Psoas muscle (tissue), 8 donors: ENCODE results near the gene MBNL3. TPM values are rescaled to one million over a fixed set of nuclear protein-coding genes. Genes with fewer than 3 reads are reported as not detected.

Source experiments
- ATAC-seq, 4 donors: fragments of 200-7000 bp; cut with Tn5 transposase; one replicate each; pipeline ENCODE4 v1.9.1; 2020; ENCODE audit warnings: moderate library complexity in 3 of 4, mild to moderate bottlenecking in 2 of 4
- DNase-seq, 2 donors: peaks; one replicate each; pipeline ENCODE4 v3.0.0-alpha.2; 2020
- H3K27ac ChIP-seq: fragments of 200-600 bp; one replicate; pipeline ENCODE4 v1.8.0; 2022
- H3K27me3 ChIP-seq, 3 donors: fragments of 200-600 bp in 1 of 3; one replicate each; pipeline versions ENCODE4 v1.6.1 to v1.8.0; 2013 to 2022; ENCODE audit warnings: low read length in 2 of 3, mild to moderate bottlenecking in 2 of 3, moderate library complexity in 1 of 3; ENCODE audit not compliant: insufficient read depth in 3 of 3
- H3K36me3 ChIP-seq, 2 donors: fragments of 200-600 bp in 1 of 2; one replicate each; pipeline versions ENCODE4 v1.6.1 to v1.8.0; 2013 to 2022; ENCODE audit warnings: low read depth in 1 of 2, mild to moderate bottlenecking in 1 of 2, moderate library complexity in 1 of 2; ENCODE audit not compliant: insufficient read depth in 1 of 2
- H3K4me1 ChIP-seq: fragments of 200-600 bp; one replicate; pipeline ENCODE4 v1.8.0; 2022
- H3K4me3 ChIP-seq: fragments of 200-600 bp; one replicate; pipeline ENCODE4 v1.8.0; 2022; ENCODE audit warnings: mild to moderate bottlenecking
- H3K9me3 ChIP-seq: fragments of 200-600 bp; one replicate; pipeline ENCODE4 v1.8.0; 2022
- CTCF ChIP-seq: fragments of 200-600 bp; IDR thresholded peaks from one replicate; pipeline ENCODE4 v1.8.0; 2022; ENCODE audit warnings: antibody characterized with exemption
- WGBS, 3 donors: extraction: QIAGEN DNeasy Blood & Tissue Kit; methylation state at CpG; one replicate each; pipeline versions ENCODE4 v1.1.6 to v1.1.7; 2013; 5-methylcytosine and 5-hydroxymethylcytosine counted together
- intact Hi-C, 2 donors: fragments of 100-400 bp; cut with DNase I; formaldehyde crosslinking; loops; one replicate each; pipeline versions ENCODE4 v1.11.0 to v1.14.2; 2022
- polyA plus RNA-seq, 3 donors: library from polyadenylated mRNA; stranded (reverse); fragments of 200-250 nt; gene quantifications; one replicate each; pipeline ENCODE4 v1.2.3, GENCODE V29; 2013
- total RNA-seq, 4 donors: library from RNA; stranded (reverse); fragmentation: NEBNext Ultra II Directional in 2 of 4; extraction: Animal tissue kit (Norgen Biotek cat#: 25700) in 2 of 4; gene quantifications; one replicate each; pipeline versions ENCODE4 v1.2.1 to v1.2.4, GENCODE V29; 2021 to 2023
- donor health status: healthy with polysubstance abuse.
- donor health status: DM: no; HTN: no; CAD: no; lungs with moderate emphysema.
- donor health status: Bipolar disorder and iron deficiency.
- donor health status: healthy.
- donor health status: DM: yes; HTN: yes; CAD: no.
- donor health status: DM: no; HTN: no; CAD: no.
- donor health status: DM: no; HTN: no; CAD: no.
- donor health status: DM: yes; HTN: yes; CAD: no.

MBNL3 gene
- total and polyA plus RNA-seq, 7 donors = 0.25 to 2.6 (median 2.2) TPM

- H3K4me3 ChIP-seq = no peak overlapping the region
- no peak for TF ChIP-seq CTCF
- H3K27ac ChIP-seq = no peak overlapping the region
- 97 to 100% (median 100%) methylated on average over 1 of the region's 1 CpG for WGBS, 3 donors
- H3K4me1 ChIP-seq = no peaks in the 10 kb centered on the region
- no peaks in the 10 kb centered on the region for H3K9me3 ChIP-seq
- no peaks in the 10 kb centered on the region for H3K27me3 ChIP-seq
- no peaks in the 10 kb centered on the region for H3K36me3 ChIP-seq
- no peak for ATAC-seq
- intact Hi-C loops = no loop called here
- DNase-seq = no peak
These were observed 14.1 kb downstream of the MBNL3 start for GRCh38 chrX:132474544-132475248.

- Histone ChIP-seq H3K27ac (no peak overlapping the region), H3K36me3 (no peaks in the 10 kb centered on the region), H3K4me3 (no peak overlapping the region), H3K9me3 (no peaks in the 10 kb centered on the region), H3K4me1 (no peaks in the 10 kb centered on the region), H3K27me3 (no peaks in the 10 kb centered on the region)
- 46 to 90% (median 73%) methylated on average over 1 of the region's 1 CpG for WGBS, 3 donors
- TF ChIP-seq CTCF = no peak
- ATAC-seq (no peak), DNase-seq (no peak)
- intact Hi-C loops = no loop called here
These were observed 16.4 kb downstream of the MBNL3 start for GRCh38 chrX:132472397-132472796.

GRCh38 chrX:132470831-132471230, 18.0 kb downstream of the MBNL3 start:
- intact Hi-C loops = no loop called here
- Histone ChIP-seq H3K36me3 (no peaks in the 10 kb centered on the region), H3K4me3 (no peak overlapping the region), H3K27me3 (no peaks in the 10 kb centered on the region), H3K27ac (no peak overlapping the region), H3K9me3 (no peaks in the 10 kb centered on the region), H3K4me1 (no peaks in the 10 kb centered on the region)
- no peak for ATAC-seq
- no peak for TF ChIP-seq CTCF
- 67 to 90% (median 84%) methylated on average over 2 of the region's 2 CpGs for WGBS, 3 donors
- no peak for DNase-seq

DNA sequence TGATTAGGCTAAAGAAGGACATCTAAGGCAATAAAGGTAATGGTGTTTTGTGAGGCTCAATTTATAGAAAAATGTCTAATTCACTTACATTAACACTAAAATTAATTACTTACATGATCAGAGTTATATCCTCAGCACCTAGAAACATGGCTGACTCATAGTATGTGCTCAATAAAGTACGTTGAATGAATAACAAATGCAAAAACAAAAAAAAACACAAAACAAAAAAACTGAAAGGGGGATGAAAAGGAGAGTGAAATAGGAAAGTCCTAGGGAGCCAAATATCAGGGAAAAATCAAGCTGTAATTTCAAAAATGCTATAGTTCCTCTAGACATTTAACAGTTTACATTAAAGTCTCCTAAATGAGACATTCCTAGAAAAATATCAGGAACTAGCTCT, 18.7 kb downstream of the MBNL3 start:
- no peaks in the 10 kb centered on the region for H3K9me3 ChIP-seq
- no peaks in the 10 kb centered on the region for H3K36me3 ChIP-seq
- 52 to 96% (median 95%) methylated on average over 1 of the region's 1 CpG for WGBS, 3 donors
- intact Hi-C loops = no loop called here
- H3K27ac ChIP-seq = no peak overlapping the region
- H3K27me3 ChIP-seq = no peaks in the 10 kb centered on the region
- DNase-seq = no peak
- no peak overlapping the region for H3K4me3 ChIP-seq
- ATAC-seq = no peak
- TF ChIP-seq CTCF = no peak
- H3K4me1 ChIP-seq = no peaks in the 10 kb centered on the region

DNA sequence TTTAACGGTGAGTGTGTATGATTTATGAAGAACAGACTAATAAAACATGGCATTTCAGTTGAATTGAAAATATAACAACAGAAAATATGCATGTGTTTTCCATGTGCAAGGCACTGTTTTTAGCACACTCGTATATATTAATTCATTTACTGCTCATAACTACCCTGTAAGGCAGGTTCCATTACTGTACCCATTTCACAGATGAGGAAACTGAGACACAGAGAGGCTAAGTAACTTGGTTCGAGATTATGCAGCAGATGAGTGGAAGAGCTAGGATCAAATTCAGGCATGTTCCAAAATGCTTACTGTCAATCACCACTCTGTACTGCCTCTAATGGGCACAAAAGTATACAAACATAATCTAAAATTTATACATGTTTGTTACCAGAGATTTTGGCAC, 20.4 kb downstream of the MBNL3 start:
- Histone ChIP-seq H3K4me1 (no peaks in the 10 kb centered on the region), H3K27me3 (no peaks in the 10 kb centered on the region), H3K4me3 (no peak overlapping the region), H3K36me3 (no peaks in the 10 kb centered on the region), H3K27ac (no peak overlapping the region), H3K9me3 (no peaks in the 10 kb centered on the region)
- intact Hi-C loops = no loop called here
- 70 to 98% (median 93%) methylated on average over 3 of the region's 3 CpGs for whole genome bisulfite sequencing, 3 donors
- ATAC-seq = no peak
- no peak for TF ChIP-seq CTCF
- no peak for DNase-seq
